NCI-H2029 treated with DMSO at 0.1 percent for 48 hours (cell line): Measurements from ENCODE around the gene SLC4A5.

ENCODE experiments used
- DNase-seq: peaks from one replicate; lab custom pipeline; 2025; lab: John Stamatoyannopoulos, UW

Gene SLC4A5

DNA sequence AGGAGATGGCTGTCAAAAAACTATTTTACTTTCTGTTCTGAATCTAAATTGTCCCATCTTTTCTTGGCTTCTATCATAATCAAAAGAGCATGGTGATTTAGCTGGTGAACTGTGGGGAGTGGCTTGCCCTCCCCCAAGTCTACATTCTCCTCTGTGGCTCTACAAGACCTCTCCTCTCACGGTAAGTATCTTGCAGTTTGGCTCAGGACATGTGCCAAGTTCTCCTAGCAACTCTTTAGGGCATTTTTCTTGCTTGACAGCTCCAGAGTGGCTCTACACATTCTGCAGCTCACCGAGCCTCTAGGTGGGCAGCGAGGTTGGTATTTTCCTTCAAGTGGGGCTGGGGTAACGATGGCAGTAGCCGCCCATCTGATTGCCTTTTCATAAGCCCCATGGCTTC, 29.1 kb downstream of the SLC4A5 start:
- DNase-seq = no peak

DNA sequence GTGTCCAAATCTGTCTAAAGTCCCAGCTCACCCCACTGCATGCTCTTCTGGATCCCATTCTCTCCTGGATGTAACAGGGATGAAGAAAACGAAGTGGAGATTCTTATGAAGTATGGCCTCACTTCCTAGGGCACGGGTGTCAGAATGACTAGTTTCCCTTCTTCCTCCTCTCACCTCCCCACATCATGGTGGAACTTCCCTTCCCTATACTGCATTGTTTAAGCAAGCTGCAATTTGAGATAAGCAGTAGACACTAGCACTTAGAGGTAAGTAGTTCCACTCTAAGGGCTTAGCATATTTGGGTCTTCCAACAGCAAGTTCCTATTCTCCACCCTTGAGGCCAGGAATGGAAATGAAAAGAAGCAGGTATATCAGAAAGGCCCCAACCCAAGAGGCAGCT, 29.7 kb downstream of the SLC4A5 start:
- no peak for DNase-seq

DNA sequence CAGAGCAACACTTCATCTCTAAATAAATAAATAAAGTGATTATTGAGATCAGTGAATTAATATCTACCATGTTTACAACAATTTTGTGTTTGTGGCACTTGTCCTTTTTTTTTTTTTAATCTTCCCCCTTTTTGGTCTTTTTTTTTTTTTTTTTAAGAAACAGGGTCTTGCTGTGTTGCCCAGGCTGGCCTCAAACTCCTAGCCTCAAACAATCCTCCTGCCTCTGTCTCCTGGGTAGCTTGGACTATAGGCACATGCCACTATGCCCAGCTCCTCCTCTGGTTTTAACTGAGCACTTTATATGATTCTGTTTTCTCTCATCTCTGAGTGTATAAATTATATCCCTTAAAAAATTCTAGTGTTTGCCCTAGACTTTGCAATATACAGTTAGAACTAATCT, 30.3 kb downstream of the SLC4A5 start:
- no peak for DNase-seq

DNA sequence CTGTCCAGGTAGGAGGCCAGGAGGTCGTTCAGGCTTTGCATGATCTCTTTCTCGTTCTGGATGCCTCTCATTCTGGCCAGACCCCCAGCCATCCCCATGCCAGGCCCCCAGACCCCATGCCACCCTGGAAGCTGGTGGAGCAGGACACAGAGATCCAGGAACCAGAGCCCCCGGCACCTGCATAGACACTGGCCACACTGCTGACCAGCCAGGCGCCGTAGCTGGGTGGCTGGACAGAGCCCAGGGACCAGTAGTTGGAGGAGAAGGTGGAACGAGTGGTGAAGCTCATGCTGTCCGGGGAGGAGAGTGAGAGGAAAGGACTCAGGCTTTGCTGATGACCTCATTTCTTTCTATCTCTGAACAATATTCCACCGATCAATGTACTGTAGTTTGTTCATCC, 35.5 kb downstream of the SLC4A5 start:
- DNase-seq = no peak

DNA sequence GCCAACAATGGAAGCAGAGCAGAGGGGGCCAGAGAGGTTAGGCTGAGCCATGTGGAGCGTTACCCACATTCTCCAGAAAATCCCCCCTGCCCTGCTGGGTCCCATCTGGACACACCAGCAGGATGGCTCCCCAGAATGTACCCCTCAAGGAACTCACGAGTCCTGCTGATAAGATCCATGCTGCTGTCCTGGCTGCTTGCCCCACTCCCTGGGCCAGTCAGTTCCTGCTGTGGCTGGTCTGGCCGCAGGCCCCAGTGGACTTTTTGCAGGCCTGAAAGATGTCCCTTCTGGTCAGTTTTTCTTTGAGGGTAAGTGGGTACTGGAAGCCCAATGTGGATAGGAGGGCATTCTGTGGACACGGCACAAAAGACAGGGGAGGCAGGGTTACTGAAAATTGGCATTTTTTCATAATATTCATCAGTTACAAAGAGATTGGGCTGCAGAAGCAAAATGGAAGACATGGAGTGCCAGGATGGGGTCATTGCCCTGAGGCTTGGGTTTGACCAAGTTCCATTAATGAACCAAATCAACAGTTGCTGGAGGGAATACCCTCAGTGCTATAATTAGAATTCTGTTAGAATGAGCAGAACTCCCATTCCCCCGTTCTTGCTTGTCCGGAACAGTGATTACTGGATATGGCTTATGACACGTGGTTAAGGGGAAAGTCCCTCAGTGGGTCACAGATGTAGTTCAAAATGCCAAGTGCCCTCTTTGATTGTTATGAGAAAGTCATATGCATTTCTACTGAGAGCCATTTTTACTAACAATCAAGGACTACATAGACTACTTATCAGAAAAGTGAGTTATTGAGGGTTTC, 38.7 kb downstream of the SLC4A5 start:
- no peak for DNase-seq

DNA sequence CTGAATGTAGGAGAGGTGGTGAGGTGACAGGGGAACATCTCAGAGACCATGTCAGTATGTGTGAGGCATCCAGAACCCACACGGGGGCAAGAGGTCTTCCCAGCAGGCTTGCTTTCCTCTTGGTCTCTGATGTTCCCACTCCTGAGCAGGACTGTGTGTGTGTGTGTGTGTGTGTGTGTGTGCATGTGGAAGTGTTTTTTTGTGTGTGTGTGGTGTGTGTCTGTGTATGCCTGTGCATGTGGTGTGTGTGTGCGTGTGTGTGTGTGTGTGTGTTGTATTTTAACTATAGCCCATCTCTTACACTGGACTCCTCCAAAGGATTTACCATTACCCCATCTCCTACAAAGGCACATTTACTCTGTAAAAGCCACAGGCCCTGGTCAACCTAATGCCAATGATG, 40.4 kb downstream of the SLC4A5 start:
- no peak for DNase-seq

DNA sequence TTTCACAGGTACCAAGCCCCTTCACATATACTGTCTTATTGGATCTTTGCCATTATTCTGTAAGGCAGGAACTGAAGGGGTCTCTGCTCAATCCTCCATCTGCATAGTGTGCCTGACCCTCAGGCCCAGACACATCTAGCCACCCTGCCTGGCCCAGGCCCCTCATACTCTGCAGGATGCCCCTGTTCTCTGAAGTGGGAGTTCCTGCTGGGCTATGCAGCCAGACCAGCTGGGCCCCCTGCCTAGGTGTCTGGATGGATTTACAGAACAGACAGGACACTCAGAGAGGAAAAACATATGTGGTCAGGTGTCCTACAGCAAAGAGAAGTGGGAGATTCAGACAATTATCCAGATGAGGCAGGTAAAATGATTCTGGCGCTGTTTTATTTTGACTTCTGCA, 42.0 kb downstream of the SLC4A5 start:
- DNase-seq = no peak

DNA sequence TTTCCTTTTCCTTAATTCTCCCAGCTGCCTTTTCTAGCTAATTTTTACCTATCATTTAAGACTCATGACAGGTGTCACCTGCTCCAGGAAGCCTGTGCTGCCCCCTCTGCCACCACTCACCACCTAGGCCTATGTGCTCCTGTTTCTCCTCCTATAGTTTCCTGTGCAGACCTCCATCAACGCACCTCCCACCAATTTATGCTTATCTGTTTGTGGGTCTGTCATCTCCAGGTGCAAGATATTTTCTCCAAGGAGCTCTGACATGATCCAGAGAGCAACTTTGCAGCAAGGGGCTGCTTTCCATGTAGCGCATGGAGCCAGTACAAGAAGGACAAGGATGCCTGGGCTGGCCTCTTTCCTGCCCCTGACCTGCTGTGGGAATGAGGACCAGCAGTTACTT, 42.7 kb downstream of the SLC4A5 start:
- no peak for DNase-seq

DNA sequence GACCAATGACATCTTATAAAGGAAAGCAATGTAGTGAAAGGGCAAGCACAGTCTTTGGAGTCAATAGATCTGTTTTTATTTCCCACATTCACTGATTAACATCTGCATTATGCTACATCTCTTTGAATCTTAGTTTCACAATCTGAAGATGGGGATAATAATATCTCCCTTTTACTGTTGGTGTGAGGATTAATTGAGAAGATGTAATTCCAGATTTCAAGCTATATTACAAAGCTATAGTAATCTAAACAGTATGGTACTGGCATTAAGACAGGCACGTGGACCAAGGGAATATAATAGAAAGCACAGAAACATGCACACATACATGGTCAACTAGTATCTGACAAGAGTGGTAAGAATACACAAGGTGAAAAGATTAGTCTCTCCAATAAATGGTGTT, 45.3 kb downstream of the SLC4A5 start:
- DNase-seq = no peak

DNA sequence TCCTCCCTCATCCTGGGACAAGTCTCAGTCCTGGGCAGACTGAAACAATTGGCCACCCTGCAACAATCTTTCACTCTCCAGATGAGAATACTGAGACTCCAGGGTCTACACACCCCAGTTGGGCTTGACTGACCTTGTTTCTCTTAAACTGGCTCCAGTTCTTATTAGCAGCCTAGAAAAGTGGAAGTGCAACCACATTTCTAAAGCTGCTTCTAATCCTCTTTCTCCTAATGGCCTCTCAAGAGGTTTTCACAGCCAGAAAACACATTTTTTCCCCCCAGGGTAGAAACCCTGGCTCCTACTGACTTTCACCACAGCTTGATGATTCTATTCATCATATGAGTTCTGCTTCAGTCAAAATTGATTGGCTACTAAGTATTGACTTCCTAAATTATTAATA, 45.8 kb downstream of the SLC4A5 start:
- no peak for DNase-seq

DNA sequence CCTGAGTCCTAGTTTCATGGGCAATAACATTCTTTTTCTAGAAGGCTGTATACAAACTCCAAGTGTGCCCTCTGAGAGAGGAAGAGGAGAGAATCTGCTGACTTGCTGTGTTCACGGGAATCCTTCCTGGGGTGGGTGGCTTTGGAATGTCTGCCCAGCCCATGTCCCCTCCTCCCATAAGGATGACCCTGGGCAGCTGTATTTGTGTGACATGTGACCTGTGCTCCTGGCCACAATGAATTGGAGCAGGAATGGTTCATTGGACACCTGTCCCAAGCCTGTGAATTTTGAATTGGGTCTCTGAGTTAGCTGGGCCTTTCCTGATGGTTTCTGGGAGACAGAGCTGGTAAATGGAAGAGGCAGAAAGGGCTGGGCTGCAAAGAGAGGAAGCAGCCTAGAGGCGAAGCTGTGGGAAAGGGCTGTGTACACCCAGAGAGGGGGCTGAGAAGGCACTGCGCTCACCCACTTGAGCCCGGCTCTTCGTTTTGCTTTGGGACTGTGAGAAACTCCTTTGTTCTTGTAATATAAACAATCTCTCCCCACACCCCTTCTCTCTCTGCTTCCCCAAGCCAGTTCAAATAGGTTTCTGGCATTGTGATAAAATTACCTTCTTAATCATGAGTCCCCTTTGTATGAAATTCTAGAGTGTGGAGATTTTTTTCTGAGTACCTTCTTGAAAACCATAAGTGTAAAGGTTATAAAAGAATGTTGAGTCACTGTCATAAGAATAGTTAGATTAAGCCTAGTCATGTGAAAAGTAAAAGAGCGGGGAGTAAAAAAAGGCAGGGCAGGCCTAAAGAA, 49.8 kb downstream of the SLC4A5 start:
- DNase-seq = no peak

DNA sequence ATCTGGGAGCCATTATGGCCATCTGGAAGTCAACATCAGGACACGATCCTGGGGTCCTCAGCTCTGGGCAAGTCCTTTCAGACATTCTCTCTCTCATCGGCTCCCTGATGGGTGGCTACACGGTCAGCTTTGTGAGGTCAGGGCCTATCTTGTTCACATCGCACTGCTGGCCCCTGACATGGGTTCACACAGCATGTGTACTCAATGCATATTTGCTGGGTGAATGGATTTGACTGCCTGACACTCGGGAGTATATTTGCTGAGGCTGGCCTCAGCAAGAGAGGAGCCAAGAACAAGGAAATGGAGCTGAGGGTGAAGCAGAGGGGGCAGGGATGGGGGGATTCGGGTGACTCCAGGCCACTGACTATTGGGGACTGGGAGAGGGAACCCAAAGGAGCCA, 50.5 kb downstream of the SLC4A5 start:
- DNase-seq = no peak

DNA sequence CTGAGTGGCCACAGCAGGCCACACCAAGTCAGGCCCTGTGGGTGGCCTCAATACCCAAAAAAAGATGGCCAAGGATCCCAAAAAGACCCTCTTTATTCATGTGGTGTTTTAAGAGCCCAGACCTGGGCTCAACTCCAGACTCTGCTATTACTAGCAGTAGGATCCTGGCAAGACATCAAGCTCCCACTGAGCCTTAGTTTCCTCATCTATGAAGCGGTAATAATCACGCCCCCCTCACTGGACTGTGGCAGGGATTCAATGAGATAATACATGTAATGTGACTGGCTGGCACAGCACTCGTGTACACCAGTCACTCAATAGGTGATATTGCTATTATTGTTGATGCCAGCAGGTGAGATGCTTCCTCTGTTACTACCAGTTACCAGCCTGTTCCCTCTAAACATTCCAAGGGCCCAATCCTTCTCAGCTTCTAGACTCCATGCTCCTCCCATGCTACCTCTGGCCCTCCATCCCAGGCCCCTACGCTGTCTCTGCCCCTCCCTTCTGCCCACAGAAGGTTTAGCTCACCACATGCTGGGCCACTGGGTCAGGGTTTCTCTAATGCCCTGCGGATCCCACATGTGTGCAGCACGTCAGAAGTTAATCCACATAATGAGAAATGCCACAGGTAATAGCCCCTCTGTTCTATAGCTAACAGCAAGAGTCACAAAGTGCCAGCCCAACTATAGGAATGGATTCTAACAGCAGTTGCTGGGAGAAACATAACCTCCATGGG, 51.2 kb downstream of the SLC4A5 start:
- DNase-seq = no peak

DNA sequence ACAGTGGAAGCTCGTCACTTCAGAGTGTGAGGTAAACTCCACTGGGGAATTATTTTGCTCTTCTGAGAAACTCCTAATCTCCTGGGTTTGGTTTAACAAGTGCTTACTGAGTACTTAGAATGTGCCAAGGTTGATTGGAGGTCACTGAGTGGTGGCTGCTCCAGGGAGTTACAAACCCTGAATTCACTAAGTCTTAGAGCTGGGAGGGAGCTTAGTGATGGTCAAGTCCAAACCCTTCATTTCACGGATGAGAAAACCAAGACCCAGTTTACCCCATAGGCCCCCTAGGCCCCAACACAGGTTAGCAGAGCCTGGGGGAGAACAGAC, 52.0 kb downstream of the SLC4A5 start:
- DNase-seq = peak; percentile 21

DNA sequence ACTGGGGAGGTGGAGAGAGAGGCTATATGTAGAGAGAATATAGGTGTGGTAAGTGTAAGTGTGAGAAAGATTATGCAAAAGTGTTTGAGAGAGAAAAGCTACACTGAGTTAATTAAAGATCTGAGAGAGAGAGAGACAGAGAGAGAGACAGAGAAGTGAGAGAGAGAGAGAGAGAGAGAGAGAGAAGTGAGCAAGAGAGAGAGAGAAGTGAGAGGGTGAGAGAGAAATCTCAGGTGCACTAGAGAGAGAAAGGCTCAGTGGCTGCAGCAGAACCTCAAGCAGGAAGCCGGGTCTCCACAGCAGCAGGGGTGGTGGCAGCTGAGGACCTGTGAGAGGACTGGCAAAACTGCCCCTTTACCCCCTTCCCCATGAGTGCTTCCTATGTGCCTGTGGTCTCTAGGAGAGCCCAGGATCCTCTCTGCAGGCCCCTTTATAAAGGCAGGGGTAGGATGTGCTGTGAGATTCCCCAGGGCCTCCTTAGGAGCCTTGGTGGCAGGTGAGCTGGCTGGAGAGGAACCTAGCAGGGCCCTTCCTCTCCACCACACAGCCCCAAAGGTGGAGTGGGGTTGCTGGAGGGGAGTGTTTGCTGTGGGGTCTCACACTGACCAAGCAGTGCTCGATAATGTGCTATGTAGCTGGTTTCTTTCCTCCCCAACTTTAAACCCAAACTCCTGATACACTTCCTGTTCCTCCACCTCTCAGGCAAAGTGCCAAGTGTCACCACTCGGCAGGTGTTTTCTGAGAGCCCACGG, 52.6 kb downstream of the SLC4A5 start:
- no peak for DNase-seq

DNA sequence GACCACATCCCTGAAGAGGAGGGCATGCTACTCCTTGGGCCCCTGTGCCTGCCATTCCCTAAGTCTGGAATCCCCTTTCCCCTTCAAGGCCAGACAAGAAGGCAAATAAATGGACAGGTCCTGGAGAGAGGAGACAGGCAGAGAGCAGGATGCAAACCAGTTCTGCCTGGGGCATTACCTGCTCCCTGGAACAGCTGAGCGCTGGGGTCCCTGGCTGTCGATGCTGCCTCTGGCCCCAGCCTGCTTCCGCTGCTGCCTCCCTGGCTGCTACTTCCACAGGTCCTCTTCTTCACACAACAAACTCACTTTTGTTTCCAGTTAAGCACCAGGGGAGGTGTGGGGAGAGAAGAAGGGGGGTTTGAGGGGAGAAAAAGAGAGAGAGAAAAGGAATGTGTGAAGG, 53.1 kb downstream of the SLC4A5 start:
- DNase-seq = no peak

DNA sequence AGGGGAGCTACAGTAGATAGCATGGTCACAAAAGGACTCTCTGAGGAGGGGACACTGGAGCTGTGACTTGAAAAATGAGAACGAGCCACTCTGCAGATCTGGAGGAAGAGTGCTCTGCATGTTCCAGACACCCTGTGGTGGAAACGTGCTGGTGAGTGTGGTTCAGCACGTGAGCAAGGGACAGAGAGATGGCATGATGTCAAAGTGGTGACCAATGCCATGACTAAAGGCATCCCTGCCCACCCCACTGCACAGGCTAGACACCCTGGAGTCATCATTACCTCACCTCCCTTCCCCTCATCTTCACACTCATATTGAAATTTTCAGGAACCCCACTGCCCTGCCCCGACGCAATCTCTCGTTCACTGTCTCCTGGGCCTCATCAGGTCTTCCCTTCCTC, 56.5 kb downstream of the SLC4A5 start:
- DNase-seq = no peak

DNA sequence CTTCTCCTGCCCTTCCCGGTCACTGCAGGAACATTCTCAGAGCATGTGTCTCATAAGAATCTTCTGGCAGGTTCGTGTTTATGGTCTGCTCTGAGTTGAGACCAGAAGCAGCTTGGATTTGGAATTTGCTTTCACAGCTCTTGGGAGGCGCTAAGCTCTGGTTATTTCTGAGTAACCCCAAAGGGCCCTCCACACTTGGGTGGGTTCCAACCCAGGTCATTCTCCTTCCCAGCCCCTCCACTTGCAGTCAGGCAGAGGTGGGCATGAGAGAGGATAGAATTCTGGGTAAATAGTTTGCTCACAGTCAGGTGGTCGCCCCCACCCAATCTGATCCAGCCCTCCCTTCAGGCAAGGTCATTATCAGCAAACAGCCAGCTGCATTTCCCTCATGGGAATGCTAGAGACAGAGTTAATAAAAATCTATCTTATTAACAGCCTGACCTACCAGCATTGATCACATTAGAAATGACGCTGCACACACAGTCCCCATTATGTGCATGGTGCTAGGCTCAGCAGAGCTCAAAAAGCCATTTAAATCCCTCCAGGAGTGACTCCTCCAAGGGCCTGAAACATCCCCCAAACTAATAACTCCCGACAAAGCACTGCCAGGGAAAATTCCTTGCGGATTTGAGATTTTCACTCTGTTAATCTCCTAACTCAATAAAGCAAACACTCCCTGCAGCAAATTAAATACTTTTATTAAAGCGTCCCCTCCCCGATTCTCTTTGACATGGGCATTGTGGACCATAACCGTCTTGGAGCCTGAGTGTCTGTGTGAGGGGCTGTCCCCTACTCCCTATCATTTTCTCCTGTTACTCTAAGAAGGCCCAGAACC, 61.9 kb downstream of the SLC4A5 start:
- no peak for DNase-seq

DNA sequence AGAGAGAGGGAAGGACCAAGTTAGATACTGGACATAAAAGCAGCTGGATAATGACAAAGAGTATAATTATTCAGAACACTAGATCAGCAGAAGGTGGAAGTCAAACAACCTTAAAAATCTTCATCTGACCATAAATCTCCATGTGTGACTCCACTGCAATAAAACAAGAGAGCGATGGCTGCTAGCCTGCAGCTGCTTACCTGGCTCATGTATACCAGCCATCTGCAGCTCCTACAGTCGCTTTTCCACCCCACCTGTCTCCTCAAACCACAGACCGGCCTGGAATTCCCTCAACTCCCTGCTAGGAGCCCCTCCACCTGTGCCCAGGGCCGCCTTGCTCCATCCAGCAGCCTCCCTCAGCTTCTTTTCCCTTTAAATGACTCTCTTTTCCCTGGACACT, 64.5 kb downstream of the SLC4A5 start:
- no peak for DNase-seq

DNA sequence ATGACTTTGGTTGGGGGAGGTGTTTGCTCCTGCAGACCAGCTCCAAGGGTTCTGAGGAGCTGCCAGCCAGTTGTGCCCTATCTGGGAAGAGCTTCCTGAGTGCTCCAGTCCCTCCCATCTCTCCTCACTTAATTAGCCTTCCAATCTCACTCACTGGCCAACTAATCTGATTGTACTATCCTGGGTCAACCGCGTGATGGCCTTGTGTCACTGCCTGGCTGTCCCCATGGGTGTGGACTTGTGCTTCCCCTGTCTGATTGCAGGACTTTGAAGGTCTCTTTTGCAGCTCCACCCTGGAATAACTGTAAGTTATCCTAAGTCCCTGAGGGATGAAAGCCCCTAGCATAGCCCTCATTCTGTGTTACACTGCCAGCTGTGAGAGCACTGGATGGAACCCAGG, 65.0 kb downstream of the SLC4A5 start:
- no peak for DNase-seq

DNA sequence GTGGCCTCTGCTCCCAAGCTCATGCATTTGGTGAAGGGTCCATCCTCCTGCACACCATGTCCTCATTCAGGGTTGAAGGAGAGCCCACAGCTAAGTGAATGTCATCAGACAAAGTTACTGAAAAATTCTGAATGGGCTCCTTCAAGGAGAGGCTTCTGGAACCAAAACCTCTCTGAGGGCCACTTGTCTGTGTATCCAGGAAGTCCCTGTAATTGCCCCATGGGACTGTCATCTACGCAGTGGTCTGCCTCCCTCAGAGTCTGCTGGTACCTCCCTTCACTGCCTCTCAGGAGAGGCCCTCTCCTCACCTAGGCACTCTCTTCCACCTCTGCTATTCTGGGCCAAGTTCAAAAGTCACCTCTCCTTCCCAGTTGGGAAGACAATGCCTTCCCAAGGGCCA, 68.0 kb downstream of the SLC4A5 start:
- DNase-seq = no peak
